Left lung (tissue), 10 donors: Measurements from ENCODE around the gene ZMAT2. TPM values are rescaled to one million over a fixed set of nuclear protein-coding genes. Genes with fewer than 3 reads are reported as not detected.
"Not testable (repeated sequence)": the region's sequence is repeated elsewhere in the genome, so short reads cannot be mapped to it uniquely, and the experiment has no call there.

Experiments
- ATAC-seq: fragments of 200-7000 bp; cut with Tn5 transposase; one replicate; pipeline ENCODE4 v1.9.1; 2020; ENCODE audit warnings: moderate library complexity
- DNase-seq, 4 donors: peaks; one replicate each; pipeline ENCODE4 v3.0.0-alpha.2; 2013 to 2020
- H3K27ac ChIP-seq, 2 donors: fragments of 200-600 bp; sonication (generic) in 1 of 2; one replicate each; pipeline versions ENCODE4 v1.5.0 to v1.8.0; 2020 to 2021
- H3K27me3 ChIP-seq, 2 donors: fragments of 200-600 bp; sonication (generic) in 1 of 2; one replicate each; pipeline versions ENCODE4 v1.5.0 to v1.8.0; 2020 to 2021
- H3K36me3 ChIP-seq, 2 donors: fragments of 200-600 bp; sonication (generic) in 1 of 2; one replicate each; pipeline versions ENCODE4 v1.5.0 to v1.8.0; 2020 to 2021
- H3K4me1 ChIP-seq, 2 donors: fragments of 200-600 bp; one replicate each; pipeline ENCODE4 v1.8.0; 2021
- H3K4me3 ChIP-seq, 2 donors: fragments of 200-600 bp; sonication (generic) in 1 of 2; one replicate each; pipeline versions ENCODE4 v1.5.0 to v1.8.0; 2020 to 2021; ENCODE audit warnings: mild to moderate bottlenecking in 1 of 2
- H3K9me3 ChIP-seq, 2 donors: fragments of 200-600 bp; sonication (generic) in 1 of 2; one replicate each; pipeline versions ENCODE4 v1.5.0 to v1.8.0; 2020 to 2021
- intact Hi-C, 2 donors: fragments of 100-400 bp; cut with DNase I; formaldehyde crosslinking; loops; one replicate each; pipeline versions ENCODE4 v1.11.2 to v1.14.2; 2022
- polyA plus RNA-seq, 6 donors: library from polyadenylated mRNA; unstranded; fragments of 120-200 nt; gene quantifications; one replicate each; pipeline ENCODE4 v1.2.1, GENCODE V29; 2013; ENCODE audit not compliant: insufficient read length in 6 of 6
- total RNA-seq, 2 donors: library from RNA; stranded (reverse); fragmentation: NEBNext Ultra II Directional; extraction: Animal tissue kit (Norgen Biotek cat#: 25700); gene quantifications; one replicate each; pipeline ENCODE4 v1.2.1, GENCODE V29; 2021
- TF ChIP-seq, protein P1 (sequence below), 2 donors: fragments of 200-600 bp; sonication (generic) in 1 of 2; IDR thresholded peaks; one replicate each; pipeline versions ENCODE4 v1.5.0 to v1.8.0; 2021; ENCODE audit warnings: antibody characterized with exemption in 2 of 2
- donor health status: DM: no; HTN: yes; CAD: no.
- donor health status: DM: no; HTN: no; CAD: no.

ZMAT2 gene
- total and polyA plus RNA-seq, 8 donors, result 40.6 to 133 (median 110) TPM

- ATAC-seq, result peak; percentile 99
- Histone ChIP-seq H3K27me3 (no peaks in the 10 kb centered on the region), H3K36me3 (peaks cover 0 to 55% of the 10 kb centered on the region in 2 donors), H3K4me1 (peaks cover 15 to 31% of the 10 kb centered on the region in 2 donors), H3K9me3 (no peaks in the 10 kb centered on the region), H3K27ac (peak within 1 kb of the TSS; percentile 93 to 98), H3K4me3 (peak within 1 kb of the TSS; percentile 71 to 87)
- intact Hi-C loops, result no loop called here
- TF ChIP-seq, protein P1, sequence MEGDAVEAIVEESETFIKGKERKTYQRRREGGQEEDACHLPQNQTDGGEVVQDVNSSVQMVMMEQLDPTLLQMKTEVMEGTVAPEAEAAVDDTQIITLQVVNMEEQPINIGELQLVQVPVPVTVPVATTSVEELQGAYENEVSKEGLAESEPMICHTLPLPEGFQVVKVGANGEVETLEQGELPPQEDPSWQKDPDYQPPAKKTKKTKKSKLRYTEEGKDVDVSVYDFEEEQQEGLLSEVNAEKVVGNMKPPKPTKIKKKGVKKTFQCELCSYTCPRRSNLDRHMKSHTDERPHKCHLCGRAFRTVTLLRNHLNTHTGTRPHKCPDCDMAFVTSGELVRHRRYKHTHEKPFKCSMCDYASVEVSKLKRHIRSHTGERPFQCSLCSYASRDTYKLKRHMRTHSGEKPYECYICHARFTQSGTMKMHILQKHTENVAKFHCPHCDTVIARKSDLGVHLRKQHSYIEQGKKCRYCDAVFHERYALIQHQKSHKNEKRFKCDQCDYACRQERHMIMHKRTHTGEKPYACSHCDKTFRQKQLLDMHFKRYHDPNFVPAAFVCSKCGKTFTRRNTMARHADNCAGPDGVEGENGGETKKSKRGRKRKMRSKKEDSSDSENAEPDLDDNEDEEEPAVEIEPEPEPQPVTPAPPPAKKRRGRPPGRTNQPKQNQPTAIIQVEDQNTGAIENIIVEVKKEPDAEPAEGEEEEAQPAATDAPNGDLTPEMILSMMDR (IDR thresholded peaks at IDR 0.05), result no peak
- peak; percentile 94 to 100 (median 96) for DNase-seq
These were observed 35.7 kb upstream of the ZMAT2 start, which contains the start of gene WDR55 for GRCh38 chr5:140664359-140665119. TSS of gene WDR55 (plus strand) at chr5:140664904. CDS start at chr5:140664913, 9 bp downstream.

DNA sequence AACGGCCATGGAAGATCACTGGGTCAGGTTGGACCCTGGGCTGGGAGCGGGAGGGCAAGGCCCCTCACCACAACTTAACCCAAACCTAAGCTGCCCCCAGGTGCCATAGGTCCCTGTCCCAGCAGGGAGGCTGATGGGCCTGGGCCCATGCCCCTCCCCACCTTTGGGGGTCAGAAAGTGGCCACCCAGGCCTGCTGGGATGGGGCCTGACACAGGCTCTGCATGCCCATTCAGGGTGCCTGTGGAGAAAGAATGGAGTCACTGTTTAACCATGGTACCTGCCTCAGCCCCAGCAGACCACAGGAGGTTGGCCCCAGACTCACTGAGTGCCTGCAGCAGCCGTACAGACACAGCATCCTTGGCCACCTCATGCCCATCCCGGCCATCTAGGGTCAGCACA lies 29.2 kb upstream of the ZMAT2 start:
- H3K4me3 ChIP-seq, H3K27ac ChIP-seq, intact Hi-C loops, DNase-seq, H3K9me3 ChIP-seq, H3K27me3 ChIP-seq, ATAC-seq: not testable (repeated sequence)
- H3K4me1 ChIP-seq, result peaks cover 6 to 15% of the 10 kb centered on the region in 2 donors
- H3K36me3 ChIP-seq, result peaks cover 0 to 83% of the 10 kb centered on the region in 2 donors

- DNase-seq, result no peak
These were observed 28.6 kb upstream of the ZMAT2 start for GRCh38 chr5:140671472-140672125.

GRCh38 chr5:140672455-140673186 lies 27.6 kb upstream of the ZMAT2 start:
- no peak overlapping the region for H3K4me3 ChIP-seq
- no peaks in the 10 kb centered on the region for H3K4me1 ChIP-seq
- H3K36me3 ChIP-seq, result peaks cover 0 to 99% of the 10 kb centered on the region in 2 donors
- DNase-seq (no peak), ATAC-seq (peak; percentile 33)
- H3K27me3 ChIP-seq, result no peaks in the 10 kb centered on the region
- H3K27ac ChIP-seq, result no peak overlapping the region
- intact Hi-C loops, result no loop called here
- H3K9me3 ChIP-seq, result no peaks in the 10 kb centered on the region
- TF ChIP-seq, protein P1 (IDR thresholded peaks at IDR 0.05), result no peak

More at GRCh38 chr5:140671472-140672125, 28.6 kb upstream of the ZMAT2 start:
- intact Hi-C loops, result no loop called here
- no peak for ATAC-seq
- Histone ChIP-seq H3K9me3 (no peaks in the 10 kb centered on the region), H3K4me3 (no peak overlapping the region), H3K27ac (no peak overlapping the region), H3K27me3 (no peaks in the 10 kb centered on the region), H3K4me1 (peaks cover under 1 to 9% of the 10 kb centered on the region in 2 donors), H3K36me3 (peaks cover 0 to 89% of the 10 kb centered on the region in 2 donors)
- TF ChIP-seq, protein P1 (IDR thresholded peaks at IDR 0.05), result no peak

DNA sequence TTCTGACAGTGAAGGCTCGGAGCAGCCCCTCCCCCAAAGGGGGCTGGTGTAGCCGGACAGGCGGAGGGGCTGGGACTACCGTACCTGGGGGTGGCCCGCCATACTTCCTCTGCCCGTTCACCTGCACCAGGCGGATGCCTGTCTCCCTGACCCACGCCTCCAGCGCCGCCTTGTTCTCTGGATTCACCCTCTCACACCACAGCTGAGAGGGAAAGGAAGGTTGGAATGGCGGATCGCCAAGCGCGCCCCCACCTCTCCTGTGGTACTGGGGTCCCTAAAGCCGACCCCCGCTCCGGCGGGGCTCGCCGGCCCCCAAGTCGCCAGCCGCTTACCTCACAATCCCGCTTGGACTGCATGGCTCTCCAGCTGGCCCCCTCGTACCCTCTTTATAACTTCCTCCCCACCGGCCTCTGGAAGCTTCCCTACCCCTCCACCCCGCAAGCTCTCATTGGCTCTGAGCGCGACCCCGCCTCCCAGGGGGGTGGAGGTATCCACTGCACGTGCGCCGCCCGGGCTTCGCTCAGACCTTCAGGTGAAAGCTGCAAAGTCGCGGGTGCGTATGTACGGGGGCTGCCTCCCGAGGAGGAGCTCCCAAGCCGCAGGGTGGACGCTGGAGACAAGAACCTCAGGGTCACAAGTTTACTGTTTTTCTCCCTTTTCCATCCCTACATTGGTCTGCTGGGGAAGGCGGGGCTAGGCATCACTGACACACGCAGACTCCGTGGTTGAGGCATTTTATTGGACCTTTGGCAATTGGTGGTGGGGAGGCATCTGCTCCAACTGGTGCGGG lies 26.9 kb upstream of the ZMAT2 start, which contains the start of gene DND1:
DND1 (minus strand) TSS at position 390 of the 790 bp plus-strand sequence; CDS start at position 356, 34 bp downstream.
- TF ChIP-seq, protein P1 (IDR thresholded peaks at IDR 0.05), result no peak
- no peak for DNase-seq
- ATAC-seq, result no peak
- no peaks in the 10 kb centered on the region for H3K4me1 ChIP-seq
- H3K4me3 ChIP-seq, result no peak within 1 kb of the TSS
- H3K9me3 ChIP-seq, result no peaks in the 10 kb centered on the region
- intact Hi-C loops, result no loop called here
- H3K27me3 ChIP-seq, result no peaks in the 10 kb centered on the region
- H3K27ac ChIP-seq, result no peak within 1 kb of the TSS
- H3K36me3 ChIP-seq, result peaks cover 0 to 98% of the 10 kb centered on the region in 2 donors
